SK-N-MC (cell line): ENCODE measurements around the gene SMPD3.

Experiments
- EZH2 ChIP-seq: fragments of 200-600 bp; sonication (generic); IDR thresholded peaks from one replicate; pipeline ENCODE4 v1.6.1; 2017; ENCODE audit warnings: antibody characterized with exemption
- FOXP2 ChIP-seq: optimal IDR thresholded peaks from 2 replicates; pipeline ENCODE3; 2011; ENCODE audit warnings: mild to moderate bottlenecking, moderate library complexity; ENCODE audit not compliant: insufficient read depth; ENCODE audit errors: extremely low read length, control extremely low read depth
- POLR2AphosphoS5 ChIP-seq: IDR thresholded peaks from 2 replicates; pipeline ENCODE4 v1.6.1; 2012; ENCODE audit warnings: mild to moderate bottlenecking, low read depth, low read length, borderline replicate concordance

GRCh38 chr16:68345351-68345810, 102.9 kb downstream of the SMPD3 start:
- TF ChIP-seq POLR2AphosphoS5, result no peak
- TF ChIP-seq EZH2, result no peak
- TF ChIP-seq FOXP2, result no peak
